ENCODE measurements around the gene PNMA5.

PNMA5 gene

DNA sequence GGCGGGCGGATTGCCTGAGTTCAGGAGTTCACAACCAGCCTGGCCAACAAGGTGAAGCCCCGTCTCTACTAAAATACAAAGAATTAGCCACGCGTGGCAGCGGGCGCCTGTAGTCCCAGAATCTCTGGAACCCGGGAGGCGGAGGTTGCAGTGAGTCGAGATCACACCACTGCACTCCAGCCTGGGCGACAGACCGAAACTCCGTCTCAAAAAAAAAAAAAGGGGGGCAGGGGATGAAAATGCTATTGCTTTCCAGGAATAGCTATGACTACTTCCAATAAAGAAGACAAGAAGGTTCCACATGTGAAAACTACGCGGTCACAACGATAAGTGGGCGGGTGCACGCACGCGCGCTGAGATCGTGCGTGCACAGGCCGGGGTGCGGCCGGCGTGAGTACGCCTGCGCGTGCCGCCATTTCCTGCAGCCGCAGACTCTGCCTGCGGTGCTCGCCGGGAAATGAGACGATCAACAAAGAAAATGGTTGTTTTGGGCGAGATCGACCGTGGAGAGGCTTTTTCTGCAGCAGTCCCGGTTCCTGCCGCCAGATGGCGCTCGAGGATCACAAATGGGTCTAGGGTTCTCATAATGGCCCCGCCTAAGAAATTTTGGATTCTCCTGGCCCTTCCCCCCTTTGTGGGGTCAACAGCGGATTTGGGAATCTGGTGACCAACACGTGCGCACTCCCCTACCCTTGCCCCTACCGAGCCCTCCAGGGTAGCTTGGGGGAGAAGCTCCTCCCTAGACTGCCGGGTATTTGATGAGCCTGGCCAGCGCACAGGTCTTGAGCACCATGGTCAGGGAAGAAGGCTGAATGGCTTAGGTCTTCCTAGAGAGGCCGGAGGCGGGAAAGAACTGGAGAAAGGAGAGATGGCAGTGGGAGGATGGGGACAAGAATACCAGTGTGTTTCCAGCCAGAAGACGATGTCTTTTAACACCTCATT lies 35.1 kb downstream of the PNMA5 start:
- DNase-seq (ENCODE audit: low spot score) = peak; percentile 83

DNA sequence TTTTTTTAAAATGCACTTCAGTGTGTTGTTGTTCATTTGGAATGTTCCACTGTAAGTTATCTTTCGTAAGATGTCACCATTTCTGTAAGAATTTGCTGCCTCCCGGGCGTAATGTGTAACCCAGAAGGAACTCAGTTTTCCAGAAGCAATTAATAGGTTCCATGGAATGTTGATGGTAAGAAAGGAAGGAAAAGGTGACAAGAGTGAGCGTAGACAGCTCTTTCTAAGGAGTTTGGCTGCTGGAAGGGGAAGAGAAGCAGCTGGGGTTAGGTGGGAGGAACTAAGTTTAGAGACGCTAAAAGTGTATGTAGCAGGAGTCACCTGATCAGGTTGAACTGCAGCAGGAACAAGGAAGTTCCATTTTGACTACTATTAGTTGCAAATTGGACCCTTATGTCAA lies 35.9 kb downstream of the PNMA5 start:
- no peak for DNase-seq (ENCODE audit: low spot score)

DNA sequence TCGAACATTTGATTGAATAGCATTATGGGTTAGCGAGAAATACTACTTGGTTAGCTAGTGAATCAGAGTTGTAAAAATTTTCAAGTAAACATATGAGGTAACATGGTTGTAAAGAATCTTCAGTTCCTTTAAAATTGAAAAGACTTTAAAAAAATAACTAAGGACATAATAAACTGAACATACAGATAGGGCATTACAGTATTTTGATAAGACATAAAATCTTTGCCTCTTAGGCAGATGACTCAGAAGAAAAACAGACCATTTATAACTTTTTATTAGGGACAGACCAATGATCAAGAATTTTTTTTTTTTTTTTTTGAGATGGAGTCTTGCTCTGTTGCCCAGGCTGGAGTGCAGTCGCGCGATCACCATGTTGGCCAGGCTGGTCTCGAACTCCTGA lies 43.1 kb downstream of the PNMA5 start:
- no peak for DNase-seq (ENCODE audit: low spot score)

DNA sequence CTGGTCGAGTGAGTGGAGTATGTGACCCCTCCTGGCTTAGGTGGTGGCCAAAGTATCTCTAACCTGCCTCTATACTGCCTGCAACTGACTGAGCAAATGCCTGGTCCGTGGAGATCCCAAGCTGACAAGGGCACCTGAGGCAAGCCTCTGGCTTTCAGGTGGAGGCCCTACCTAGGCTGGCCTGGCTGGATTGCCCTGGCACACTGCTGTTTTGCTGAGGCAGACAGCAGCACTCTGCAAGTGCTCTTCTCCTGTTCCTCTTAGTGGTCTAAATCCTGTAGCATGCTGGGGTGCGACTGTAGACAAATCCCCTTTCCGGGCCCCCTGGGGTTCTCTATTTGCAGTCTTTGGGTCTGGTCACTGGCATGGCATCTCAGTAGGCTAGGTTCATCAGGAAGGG lies 44.8 kb downstream of the PNMA5 start:
- DNase-seq (ENCODE audit: low spot score) = no peak

DNA sequence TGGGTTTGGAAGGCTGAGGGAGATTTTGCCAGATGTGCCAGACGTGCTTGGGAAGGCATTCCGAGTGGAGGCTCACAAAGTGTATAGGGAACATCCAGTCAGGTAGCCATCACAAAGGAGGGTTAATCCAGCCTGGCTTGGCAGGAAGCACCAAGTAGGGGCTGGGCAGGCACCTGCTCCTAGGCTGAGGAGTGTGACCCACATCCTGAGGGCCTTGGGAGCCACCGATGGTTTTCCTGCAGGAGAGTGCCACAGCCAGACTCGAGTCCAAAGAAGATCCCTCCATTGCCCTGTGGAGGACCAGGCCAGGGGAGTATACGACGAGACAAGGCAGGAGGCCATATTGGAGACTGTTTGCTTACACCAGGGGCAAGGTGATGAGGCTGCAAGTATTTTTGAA lies 47.2 kb downstream of the PNMA5 start:
- no peak for DNase-seq (ENCODE audit: low spot score)

DNA sequence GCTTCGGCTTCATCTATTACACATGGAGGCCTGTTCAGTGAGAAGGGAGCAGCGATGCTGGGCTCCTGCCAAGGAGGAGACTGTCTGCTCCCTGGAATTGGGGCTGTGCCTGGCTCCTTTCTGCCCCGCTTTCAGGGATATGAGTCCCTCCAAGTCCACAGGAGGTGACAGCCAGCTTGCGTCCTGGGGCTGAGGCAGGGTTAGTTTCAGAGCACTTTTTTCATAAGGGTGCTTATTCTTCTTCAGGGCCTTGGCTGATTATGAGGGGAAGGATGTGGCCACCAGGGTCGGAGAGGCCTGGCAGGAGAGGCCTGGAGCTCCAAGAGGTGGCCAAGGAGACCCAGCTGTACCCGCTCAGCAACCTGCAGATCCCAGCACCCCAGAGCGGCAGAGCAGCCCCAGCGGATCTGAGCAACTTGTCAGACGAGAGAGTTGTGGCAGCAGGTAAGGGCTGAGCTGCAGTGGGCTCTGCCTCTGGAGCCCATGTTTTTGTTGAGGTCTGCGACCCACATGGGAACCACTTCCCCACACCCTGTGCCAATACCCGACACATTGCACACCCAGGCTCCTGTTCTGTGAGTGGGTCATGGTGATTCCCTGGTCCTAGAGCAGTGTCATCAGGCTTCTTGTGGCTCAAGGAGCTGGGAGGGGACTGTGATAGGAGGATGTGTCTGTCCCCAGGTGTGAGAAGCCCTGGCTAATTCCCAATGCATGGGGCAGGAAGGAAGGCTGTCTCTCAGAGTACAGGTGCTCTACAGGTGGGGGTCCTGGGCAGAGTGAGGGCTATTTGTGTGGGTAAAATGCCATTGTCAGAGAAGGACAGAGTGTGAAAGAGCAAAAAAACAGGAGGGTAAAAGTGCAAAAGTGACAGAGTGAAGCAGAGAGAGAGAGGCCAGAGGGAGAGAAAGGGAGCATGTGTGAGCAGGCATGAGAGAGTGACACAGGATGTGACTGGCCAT lies 48.6 kb downstream of the PNMA5 start:
- DNase-seq (ENCODE audit: low spot score) = no peak

DNA sequence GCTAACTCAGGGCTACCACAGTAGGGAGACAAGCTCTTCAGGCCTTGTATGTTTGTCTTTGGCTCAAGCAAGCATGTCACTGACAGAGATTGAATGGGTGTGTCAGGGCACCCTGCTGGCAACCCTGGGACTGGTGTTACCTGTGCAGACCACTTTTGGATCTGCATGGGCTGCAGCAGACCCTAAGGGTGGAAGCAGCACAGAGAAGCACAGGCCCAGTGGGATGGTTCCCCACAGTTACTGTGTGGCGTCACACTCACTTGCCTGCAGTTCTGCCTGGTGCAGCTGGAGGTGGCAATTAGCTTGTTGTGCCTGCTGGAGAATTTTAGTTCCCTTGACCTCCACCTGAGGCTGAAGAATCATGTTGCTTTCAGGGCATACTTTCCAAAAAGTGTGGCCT lies 50.1 kb downstream of the PNMA5 start:
- no peak for DNase-seq (ENCODE audit: low spot score)

DNA sequence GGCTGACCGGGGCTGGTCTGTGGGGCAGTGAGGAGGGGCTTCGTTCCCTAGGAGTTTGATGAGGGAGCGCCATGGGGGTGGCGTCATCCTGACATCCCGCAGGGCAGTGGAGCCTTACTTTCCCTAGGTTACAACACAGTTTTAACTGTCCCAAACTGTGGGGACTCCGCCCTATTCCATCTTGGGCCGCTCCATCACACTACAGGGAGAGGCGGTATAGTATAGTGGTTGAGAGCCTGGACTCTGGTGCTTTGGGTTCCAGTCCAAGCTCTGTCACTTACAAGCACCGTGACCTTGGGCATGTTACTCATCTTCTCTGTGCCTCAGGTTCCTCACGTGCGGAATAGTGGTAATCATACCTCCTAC lies 51.9 kb downstream of the PNMA5 start:
- no peak for DNase-seq (ENCODE audit: low spot score)

DNA sequence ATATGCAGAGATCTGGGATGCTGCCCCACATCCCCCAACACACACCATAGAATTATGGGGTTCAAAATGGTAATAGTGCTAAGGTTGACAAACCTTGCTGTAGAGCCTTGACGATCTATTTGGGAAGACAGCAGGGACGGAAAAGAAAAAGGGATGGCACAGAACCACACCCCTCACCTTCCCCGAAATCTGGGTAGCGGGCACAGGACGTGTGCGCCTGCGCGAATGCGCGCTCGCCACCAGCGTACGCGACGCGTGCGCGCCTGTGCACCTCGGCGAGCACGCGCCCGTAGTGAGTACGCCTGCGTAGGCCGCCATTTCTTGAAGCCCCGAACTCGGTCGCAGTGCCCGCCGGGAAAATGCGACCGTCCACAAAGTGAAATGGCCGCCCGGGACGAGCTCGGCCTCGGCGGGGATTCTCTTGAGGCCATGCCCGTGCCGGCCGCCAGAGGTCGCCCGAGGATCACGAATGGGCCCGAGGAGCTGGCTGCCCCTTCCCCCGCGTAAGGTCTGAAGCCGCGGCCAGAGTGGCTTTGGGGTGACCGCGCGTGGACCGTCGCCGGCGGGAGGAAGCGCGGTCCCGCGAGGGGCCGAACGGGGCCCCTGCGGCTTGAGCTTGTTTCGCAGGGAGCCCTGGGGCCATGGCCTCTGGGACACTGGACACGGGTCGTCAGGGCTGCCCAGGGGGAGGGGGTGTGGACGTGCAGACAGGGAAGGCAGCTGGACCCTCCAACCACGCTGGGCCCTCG lies 52.4 kb downstream of the PNMA5 start:
- peak; percentile 85 for DNase-seq (ENCODE audit: low spot score)

Data from globus pallidus (tissue), 1 donor.